Sigmoid colon (tissue), 4 donors: ENCODE data around the gene ARVCF.

Experiments
- EP300 ChIP-seq, 4 donors: sonication (generic); formaldehyde crosslinking; IDR thresholded peaks; one replicate each; pipeline ENCODE4 v1.6.1; 2017; ENCODE audit warnings: antibody characterized with exemption in 4 of 4
- POLR2A ChIP-seq, 2 donors: fragments of 450-650 bp; IDR thresholded peaks; one replicate each; pipeline ENCODE4 v1.6.1; 2016; ENCODE audit warnings: antibody characterized with exemption in 2 of 2, mild to moderate bottlenecking in 2 of 2, moderate library complexity in 2 of 2
- TF ChIP-seq, protein P1 (sequence below), 4 experiments: fragments of 450-650 bp in 3 of 4; fragments of 200-600 bp in 1 of 4; IDR thresholded peaks; one replicate each; pipeline ENCODE4 v1.5.1; 2016 to 2019; ENCODE audit warnings: antibody characterized with exemption in 4 of 4, mild to moderate bottlenecking in 3 of 4, moderate library complexity in 2 of 4

GRCh38 chr22:20002128-20002527, 14.5 kb downstream of the ARVCF start:
- TF ChIP-seq, protein P1, sequence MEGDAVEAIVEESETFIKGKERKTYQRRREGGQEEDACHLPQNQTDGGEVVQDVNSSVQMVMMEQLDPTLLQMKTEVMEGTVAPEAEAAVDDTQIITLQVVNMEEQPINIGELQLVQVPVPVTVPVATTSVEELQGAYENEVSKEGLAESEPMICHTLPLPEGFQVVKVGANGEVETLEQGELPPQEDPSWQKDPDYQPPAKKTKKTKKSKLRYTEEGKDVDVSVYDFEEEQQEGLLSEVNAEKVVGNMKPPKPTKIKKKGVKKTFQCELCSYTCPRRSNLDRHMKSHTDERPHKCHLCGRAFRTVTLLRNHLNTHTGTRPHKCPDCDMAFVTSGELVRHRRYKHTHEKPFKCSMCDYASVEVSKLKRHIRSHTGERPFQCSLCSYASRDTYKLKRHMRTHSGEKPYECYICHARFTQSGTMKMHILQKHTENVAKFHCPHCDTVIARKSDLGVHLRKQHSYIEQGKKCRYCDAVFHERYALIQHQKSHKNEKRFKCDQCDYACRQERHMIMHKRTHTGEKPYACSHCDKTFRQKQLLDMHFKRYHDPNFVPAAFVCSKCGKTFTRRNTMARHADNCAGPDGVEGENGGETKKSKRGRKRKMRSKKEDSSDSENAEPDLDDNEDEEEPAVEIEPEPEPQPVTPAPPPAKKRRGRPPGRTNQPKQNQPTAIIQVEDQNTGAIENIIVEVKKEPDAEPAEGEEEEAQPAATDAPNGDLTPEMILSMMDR (IDR thresholded peaks at IDR 0.05), result no peak
- TF ChIP-seq POLR2A (IDR thresholded peaks at IDR 0.05), result no peak
- TF ChIP-seq EP300 (IDR thresholded peaks at IDR 0.05), result no peak
